H9 (cell line): ENCODE measurements around the gene PXDN. TPM values are rescaled to one million over a fixed set of nuclear protein-coding genes. Genes with fewer than 3 reads are reported as not detected.

Experiments
- DNase-seq: peaks from one replicate; pipeline ENCODE4 v3.0.0-alpha.2; 2017
- H2AFZ ChIP-seq: one replicate; pipeline ENCODE4 v1.6.1; 2013; ENCODE audit warnings: mild to moderate bottlenecking, low read length, control low read depth, moderate library complexity
- H2AK5ac ChIP-seq: 2 replicates; pipeline ENCODE4 v1.6.1; 2013; ENCODE audit warnings: low read length, control low read depth, mixed read lengths; ENCODE audit not compliant: insufficient read length
- H2BK120ac ChIP-seq: one replicate; pipeline ENCODE4 v1.6.1; 2013; ENCODE audit warnings: low read depth, mild to moderate bottlenecking, low read length, control low read depth, inconsistent platforms; ENCODE audit not compliant: poor library complexity, severe bottlenecking
- H2BK12ac ChIP-seq: 2 replicates; pipeline ENCODE4 v1.6.1; 2013; ENCODE audit warnings: low read length, control low read depth, mixed read lengths, low read depth; ENCODE audit not compliant: insufficient read length
- H2BK15ac ChIP-seq: 2 replicates; pipeline ENCODE4 v1.6.1; 2013; ENCODE audit warnings: low read depth, low read length, control low read depth
- H2BK20ac ChIP-seq: one replicate; pipeline ENCODE4 v1.6.1; 2013; ENCODE audit warnings: low read depth, mild to moderate bottlenecking, low read length, control low read depth, inconsistent platforms; ENCODE audit not compliant: poor library complexity, severe bottlenecking
- H2BK5ac ChIP-seq: 2 replicates; pipeline ENCODE4 v1.6.1; 2013; ENCODE audit warnings: low read length, control low read depth, mixed read lengths; ENCODE audit not compliant: insufficient read length
- H3K14ac ChIP-seq: 2 replicates; pipeline ENCODE4 v1.6.1; 2013; ENCODE audit warnings: low read length, control low read depth; ENCODE audit not compliant: insufficient read depth
- H3K18ac ChIP-seq: 2 replicates; pipeline ENCODE4 v1.6.1; 2013; ENCODE audit warnings: low read depth, mild to moderate bottlenecking, mixed read lengths, low read length, control low read depth; ENCODE audit not compliant: insufficient read length
- H3K23ac ChIP-seq: 2 replicates; pipeline ENCODE4 v1.6.1; 2013; ENCODE audit warnings: low read length, control low read depth, mixed read lengths, low read depth; ENCODE audit not compliant: insufficient read length
- H3K23me2 ChIP-seq: 2 replicates; pipeline ENCODE4 v1.6.1; 2013; ENCODE audit warnings: low read depth, mild to moderate bottlenecking, mixed read lengths, low read length, control low read depth; ENCODE audit not compliant: insufficient read length, poor library complexity, severe bottlenecking
- H3K27ac ChIP-seq: 2 replicates; pipeline ENCODE4 v1.5.1; 2013; ENCODE audit warnings: low read length, control low read depth, mixed read lengths, low read depth; ENCODE audit not compliant: insufficient read length
- H3K27me3 ChIP-seq: 2 replicates; pipeline ENCODE4 v1.6.1; 2013; ENCODE audit warnings: low read length, control low read depth, inconsistent platforms; ENCODE audit not compliant: insufficient read depth
- H3K4ac ChIP-seq: 2 replicates; pipeline ENCODE4 v1.6.1; 2013; ENCODE audit warnings: low read depth, mild to moderate bottlenecking, control low read depth, inconsistent platforms, low read length, moderate library complexity
- H3K4me1 ChIP-seq: 2 replicates; pipeline ENCODE4 v1.6.1; 2013; ENCODE audit warnings: low read length, control low read depth, inconsistent platforms; ENCODE audit not compliant: insufficient read depth
- H3K4me2 ChIP-seq: 2 replicates; pipeline ENCODE4 v1.6.1; 2013; ENCODE audit warnings: low read length, control low read depth, mixed read lengths; ENCODE audit not compliant: insufficient read length, insufficient read depth
- H3K56ac ChIP-seq: 2 replicates; pipeline ENCODE4 v1.6.1; 2013; ENCODE audit warnings: low read depth, mild to moderate bottlenecking, mixed read lengths, low read length, control low read depth; ENCODE audit not compliant: insufficient read length
- H3K79me1 ChIP-seq: 2 replicates; pipeline ENCODE4 v1.6.1; 2013; ENCODE audit warnings: low read depth, mild to moderate bottlenecking, moderate library complexity, low read length, control low read depth, inconsistent platforms; ENCODE audit not compliant: insufficient read depth, poor library complexity, severe bottlenecking
- H3K79me2 ChIP-seq: 2 replicates; pipeline ENCODE4 v1.6.1; 2013; ENCODE audit warnings: low read length, control low read depth, inconsistent platforms; ENCODE audit not compliant: insufficient read depth
- H3K9ac ChIP-seq: 2 replicates; pipeline ENCODE4 v1.6.1; 2013; ENCODE audit warnings: low read length, control low read depth, mixed read lengths; ENCODE audit not compliant: insufficient read length; ENCODE audit errors: extremely low read depth
- H3K9me3 ChIP-seq: one replicate; pipeline ENCODE4 v1.6.1; 2013; ENCODE audit warnings: low read depth, low read length, inconsistent platforms; ENCODE audit not compliant: control insufficient read depth
- H3T11ph ChIP-seq: one replicate; pipeline ENCODE4 v1.6.1; 2013; ENCODE audit warnings: mild to moderate bottlenecking, low read length, control low read depth, inconsistent platforms
- H4K20me1 ChIP-seq: one replicate; pipeline ENCODE4 v1.6.1; 2013; ENCODE audit not compliant: control insufficient read depth, insufficient read length, insufficient read depth
- H4K5ac ChIP-seq: 2 replicates; pipeline ENCODE4 v1.6.1; 2013; ENCODE audit warnings: low read depth, mild to moderate bottlenecking, mixed read lengths, low read length, control low read depth; ENCODE audit not compliant: insufficient read length
- H4K8ac ChIP-seq: replicated peaks from 2 replicates; pipeline ENCODE4 v1.6.1; 2013; ENCODE audit warnings: low read length, control low read depth, mixed read lengths, low read depth; ENCODE audit not compliant: insufficient read length
- H4K91ac ChIP-seq: 2 replicates; pipeline ENCODE4 v1.6.1; 2013; ENCODE audit warnings: low read depth, mild to moderate bottlenecking, moderate library complexity, mixed read lengths, low read length, control low read depth; ENCODE audit not compliant: insufficient read length
- H3K27ac Mint-ChIP-seq, 3 experiments: 2 replicates in 2 of 3; 3 replicates in 1 of 3; pipeline ENCODE4 v1.8.0; 2020 to 2021; ENCODE audit warnings: mixed read lengths in 3 of 3, mild to moderate bottlenecking in 1 of 3, moderate library complexity in 1 of 3
- H3K27me3 Mint-ChIP-seq: 2 replicates; pipeline ENCODE4 v1.8.0; 2021; ENCODE audit warnings: low read depth, mild to moderate bottlenecking, moderate library complexity, mixed read lengths
- H3K36me3 Mint-ChIP-seq, 3 experiments: 2 replicates in 2 of 3; 3 replicates in 1 of 3; pipeline ENCODE4 v1.8.0; 2020 to 2021; ENCODE audit warnings: low read depth in 3 of 3, mixed read lengths in 3 of 3; ENCODE audit not compliant: insufficient read depth in 1 of 3
- H3K4me1 Mint-ChIP-seq, 2 experiments: 2 replicates each; pipeline ENCODE4 v1.8.0; 2020; ENCODE audit warnings: mixed read lengths in 2 of 2
- H3K4me3 Mint-ChIP-seq, 2 experiments: 2 replicates in 1 of 2; 3 replicates in 1 of 2; pipeline ENCODE4 v1.8.0; 2020 to 2021; ENCODE audit warnings: mild to moderate bottlenecking in 2 of 2, mixed read lengths in 2 of 2, moderate library complexity in 1 of 2
- H3K9me3 Mint-ChIP-seq, 2 experiments: 2 replicates in 1 of 2; 3 replicates in 1 of 2; pipeline ENCODE4 v1.8.0; 2020; ENCODE audit warnings: mild to moderate bottlenecking in 2 of 2, mixed read lengths in 2 of 2, moderate library complexity in 1 of 2
- WGBS: extraction: QIAGEN DNeasy Blood & Tissue Kit; methylation state at CpG from one replicate; pipeline ENCODE4 v1.1.7; 2013; ENCODE audit warnings: missing lambda C conversion rate, low lambda C conversion rate, mixed read lengths; ENCODE audit not compliant: insufficient read length; ENCODE audit errors: extremely low coverage; 5-methylcytosine and 5-hydroxymethylcytosine counted together
- total RNA-seq: library from RNA; stranded (reverse); gene quantifications from 2 replicates; pipeline ENCODE4 v1.2.1, GENCODE V29; 2021
- TF ChIP-seq, protein P1 (sequence below): fragments of 200-600 bp; sonication (generic); conservative IDR thresholded peaks from 3 replicates; pipeline ENCODE4 v1.8.0; 2021; ENCODE audit warnings: antibody characterized with exemption, mild to moderate bottlenecking

The PXDN gene
- total RNA-seq, 1 experiment from 2014 or later = 146 TPM

DNA sequence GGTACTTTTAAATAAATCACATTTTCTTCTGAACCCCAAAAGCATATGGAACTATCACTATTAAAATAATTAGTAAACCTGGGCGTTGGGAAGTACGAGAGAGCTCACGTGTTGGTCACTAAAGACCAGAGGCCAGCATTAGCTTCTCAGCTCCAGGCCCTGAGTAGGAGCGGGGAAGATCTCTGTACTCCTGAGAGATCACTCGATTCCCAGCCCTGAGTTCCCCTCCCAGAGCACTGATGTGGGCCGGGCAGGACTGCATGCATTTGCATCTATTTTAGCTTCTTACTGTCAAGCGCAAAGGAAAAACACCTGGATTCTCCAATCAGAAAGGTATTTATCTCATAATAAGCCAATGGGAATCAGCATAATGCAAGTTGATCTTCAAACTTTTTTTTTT lies 6.2 kb downstream of the PXDN start:
- Histone ChIP-seq H3K23me2 (peaks cover 7% of the 10 kb centered on the region), H2BK15ac (no peak overlapping the region), H2BK20ac (no peak overlapping the region), H2BK12ac (no peak overlapping the region), H4K20me1 (no peaks in the 10 kb centered on the region), H3K79me1 (peaks cover 4% of the 10 kb centered on the region), H3K27ac (no peak overlapping the region), H3T11ph (no peak overlapping the region), H4K5ac (no peak overlapping the region), H3K4me1 (peaks cover 4% of the 10 kb centered on the region; the same call in 1 of the 2 replicates), H3K14ac (no peak overlapping the region), H4K91ac (no peak overlapping the region), H3K18ac (no peak overlapping the region), H3K27me3 (no peaks in the 10 kb centered on the region), H3K79me2 (peaks cover 47% of the 10 kb centered on the region; the same call in 1 of the 2 replicates), H2AK5ac (no peak overlapping the region), H2BK120ac (no peak overlapping the region), H4K8ac (no peak overlapping the region), H3K23ac (no peak overlapping the region), H2AFZ (no peak overlapping the region), H2BK5ac (no peak overlapping the region), H3K4ac (no peak overlapping the region), H3K4me2 (no peak overlapping the region), H3K9ac (no peak overlapping the region), H3K9me3 (no peaks in the 10 kb centered on the region), H3K56ac (no peak overlapping the region)
- Mint-ChIP-seq H3K27ac (no peak overlapping the region), H3K4me3 (no peak overlapping the region), H3K27me3 (no peaks in the 10 kb centered on the region), H3K9me3 (peaks cover 13 to 21% of the 10 kb centered on the region in 2 experiments), H3K4me1 (peaks cover 18 to 26% of the 10 kb centered on the region in 2 experiments), H3K36me3 (peaks cover 25 to 40% (median 29%) of the 10 kb centered on the region in 3 experiments)
- TF ChIP-seq, protein P1, sequence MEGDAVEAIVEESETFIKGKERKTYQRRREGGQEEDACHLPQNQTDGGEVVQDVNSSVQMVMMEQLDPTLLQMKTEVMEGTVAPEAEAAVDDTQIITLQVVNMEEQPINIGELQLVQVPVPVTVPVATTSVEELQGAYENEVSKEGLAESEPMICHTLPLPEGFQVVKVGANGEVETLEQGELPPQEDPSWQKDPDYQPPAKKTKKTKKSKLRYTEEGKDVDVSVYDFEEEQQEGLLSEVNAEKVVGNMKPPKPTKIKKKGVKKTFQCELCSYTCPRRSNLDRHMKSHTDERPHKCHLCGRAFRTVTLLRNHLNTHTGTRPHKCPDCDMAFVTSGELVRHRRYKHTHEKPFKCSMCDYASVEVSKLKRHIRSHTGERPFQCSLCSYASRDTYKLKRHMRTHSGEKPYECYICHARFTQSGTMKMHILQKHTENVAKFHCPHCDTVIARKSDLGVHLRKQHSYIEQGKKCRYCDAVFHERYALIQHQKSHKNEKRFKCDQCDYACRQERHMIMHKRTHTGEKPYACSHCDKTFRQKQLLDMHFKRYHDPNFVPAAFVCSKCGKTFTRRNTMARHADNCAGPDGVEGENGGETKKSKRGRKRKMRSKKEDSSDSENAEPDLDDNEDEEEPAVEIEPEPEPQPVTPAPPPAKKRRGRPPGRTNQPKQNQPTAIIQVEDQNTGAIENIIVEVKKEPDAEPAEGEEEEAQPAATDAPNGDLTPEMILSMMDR = no peak
- WGBS = no CpG with 5 or more reads among the region's 7 CpGs
- DNase-seq = no peak
